GM21786 (cell line): ENCODE results near the gene EDNRB.
A peak's percentile ranks its signal among the peaks of the same experiment; 100 is the strongest.
"Not testable (repeated sequence)": the region's sequence is repeated elsewhere in the genome, so short reads cannot be mapped to it uniquely, and the experiment has no call there.

Experiments
- ATAC-seq: cut with Tn5 transposase; IDR thresholded peaks from one replicate; pipeline ENCODE4 v1.9.1; 2021; ENCODE audit not compliant: unreplicated experiment

Gene EDNRB

DNA sequence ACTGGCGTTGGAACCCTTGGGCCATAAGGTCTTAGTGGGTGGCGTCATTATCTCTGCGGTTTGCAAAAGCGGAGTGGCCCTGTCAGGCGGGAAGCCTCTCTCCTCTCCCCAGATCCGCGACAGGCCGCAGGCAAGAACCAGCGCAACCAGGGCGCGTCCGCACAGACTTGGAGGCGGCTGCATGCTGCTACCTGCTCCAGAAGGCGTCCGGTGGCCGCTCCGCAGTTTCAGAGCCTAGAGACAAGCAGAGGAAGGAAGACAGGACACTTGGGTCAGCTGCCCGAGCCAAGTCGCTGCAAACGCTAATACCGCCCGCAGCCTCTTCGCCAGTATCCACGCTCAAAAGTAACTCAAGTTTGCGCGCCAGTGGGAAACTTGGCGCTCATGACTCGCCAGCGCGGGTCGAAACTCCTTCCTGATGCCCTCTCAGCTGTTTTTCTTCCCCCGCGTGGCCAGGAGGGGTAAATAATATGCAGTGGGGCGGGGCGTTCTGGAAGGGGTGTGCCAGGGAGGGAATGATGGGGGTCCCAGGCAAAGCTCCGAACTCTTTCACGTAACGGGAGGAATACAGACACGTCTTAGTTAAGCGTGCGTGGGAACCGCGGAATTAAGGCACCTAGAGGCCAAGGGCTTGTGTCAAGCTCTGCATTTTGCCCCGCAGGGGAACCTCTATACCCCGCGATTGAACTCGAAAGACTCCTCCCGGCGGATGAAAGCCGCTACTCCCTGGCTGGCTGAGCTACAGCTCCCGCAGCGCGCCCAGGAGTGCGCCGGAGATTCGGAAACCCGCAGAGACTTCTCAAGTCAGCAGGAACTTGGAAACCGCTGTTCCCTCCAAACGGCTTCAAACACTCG, at the start of gene EDNRB:
EDNRB (minus strand) TSS at position 441 of the 855 bp plus-strand sequence; CDS start at position 183, 258 bp downstream.
- no peak for ATAC-seq

DNA sequence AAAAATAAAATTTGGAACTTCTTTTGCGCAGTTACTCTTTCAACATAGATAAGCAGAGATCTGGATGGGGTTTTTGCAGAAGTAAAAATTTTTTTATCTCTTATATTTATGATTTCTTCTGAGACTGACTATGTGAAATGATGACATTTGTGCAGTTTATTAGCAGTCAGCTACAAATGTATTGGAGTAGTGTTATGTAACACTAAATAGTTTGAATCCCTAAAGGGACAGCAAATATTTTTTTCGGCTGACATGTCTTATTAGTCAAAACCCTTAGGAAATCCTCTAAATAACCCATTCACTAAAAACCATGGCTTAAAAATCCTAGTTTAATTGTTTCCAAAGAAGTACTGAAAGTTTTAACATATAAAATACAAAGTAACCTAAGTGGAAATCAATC, 48.0 kb upstream of the EDNRB start:
- ATAC-seq, result no peak

DNA sequence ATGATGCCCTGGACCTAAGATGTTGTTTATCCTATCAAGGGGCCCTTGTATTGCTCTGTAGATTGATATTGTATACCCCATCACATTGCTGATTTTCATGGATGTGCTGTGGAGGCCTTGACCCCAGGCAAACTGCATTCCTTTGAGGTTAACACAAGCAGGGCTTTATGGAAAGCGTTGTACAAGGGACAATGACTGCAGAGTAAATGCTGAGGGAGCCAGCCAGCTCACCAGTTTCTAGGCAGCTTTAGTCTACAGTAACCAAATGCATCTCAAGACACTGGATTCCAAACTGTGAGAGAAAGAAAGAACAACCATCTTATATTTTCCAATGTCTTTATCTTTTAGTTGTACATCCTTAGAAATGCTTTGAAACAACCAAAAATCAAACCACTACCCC, 34.1 kb upstream of the EDNRB start:
- no peak for ATAC-seq

DNA sequence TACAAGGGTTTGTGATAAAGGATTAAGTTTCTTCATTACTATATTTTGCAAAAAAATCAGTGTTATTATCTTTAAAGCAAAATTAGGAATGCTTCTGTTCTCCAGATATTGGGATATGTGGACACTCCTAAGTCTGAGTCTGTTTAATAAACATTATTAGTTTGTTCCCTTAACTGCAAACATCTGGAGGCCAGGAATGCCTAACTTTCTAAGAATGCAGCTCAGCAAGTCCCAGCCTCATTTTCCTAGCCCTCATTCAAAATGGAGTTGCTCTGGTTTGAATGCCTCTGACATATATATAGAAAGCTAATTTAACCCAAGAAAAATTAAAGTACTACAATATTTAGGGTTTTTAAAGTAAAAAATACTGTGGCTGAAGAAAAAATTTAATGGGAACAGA, 33.6 kb upstream of the EDNRB start:
- no peak for ATAC-seq

DNA sequence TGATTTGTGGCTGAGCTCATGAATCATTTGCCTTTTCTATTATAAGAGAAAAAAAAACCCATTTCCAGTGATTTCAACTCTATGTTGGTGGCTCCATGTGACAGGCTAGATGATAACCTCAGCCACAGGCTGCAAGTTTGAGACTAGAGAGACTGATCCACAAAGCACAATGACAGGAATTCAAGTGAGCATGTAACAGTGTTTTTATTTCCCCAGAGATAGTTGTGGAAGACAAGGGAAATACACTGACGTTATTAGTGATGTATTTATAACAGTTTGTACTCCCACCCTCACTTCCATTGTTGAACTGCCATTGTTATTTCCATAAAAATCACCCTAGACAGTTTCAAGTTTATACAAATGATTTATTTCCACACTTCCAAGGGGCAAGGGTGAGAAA, 27.9 kb upstream of the EDNRB start:
- ATAC-seq, result no peak

DNA sequence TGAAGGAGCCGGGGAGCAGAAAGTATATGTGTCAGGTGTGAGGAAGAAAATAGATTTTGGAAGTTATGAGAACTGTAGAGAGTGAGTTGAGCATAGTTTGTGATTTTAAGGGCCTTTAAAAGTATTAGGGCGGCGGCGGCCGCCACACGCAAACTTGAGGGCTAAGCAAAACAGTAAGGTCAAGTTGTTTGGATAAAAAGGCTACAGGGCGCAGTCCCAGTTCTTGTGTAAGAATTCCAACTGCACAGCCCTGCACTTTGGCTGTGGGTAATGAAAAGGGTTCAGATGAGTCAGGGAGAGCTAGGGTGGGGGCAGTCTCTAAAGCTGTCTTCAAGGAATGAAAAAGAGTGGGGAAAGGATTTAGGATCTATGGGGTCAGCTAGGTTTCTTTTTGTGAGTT, 16.4 kb upstream of the EDNRB start:
- ATAC-seq, result not testable (repeated sequence)

DNA sequence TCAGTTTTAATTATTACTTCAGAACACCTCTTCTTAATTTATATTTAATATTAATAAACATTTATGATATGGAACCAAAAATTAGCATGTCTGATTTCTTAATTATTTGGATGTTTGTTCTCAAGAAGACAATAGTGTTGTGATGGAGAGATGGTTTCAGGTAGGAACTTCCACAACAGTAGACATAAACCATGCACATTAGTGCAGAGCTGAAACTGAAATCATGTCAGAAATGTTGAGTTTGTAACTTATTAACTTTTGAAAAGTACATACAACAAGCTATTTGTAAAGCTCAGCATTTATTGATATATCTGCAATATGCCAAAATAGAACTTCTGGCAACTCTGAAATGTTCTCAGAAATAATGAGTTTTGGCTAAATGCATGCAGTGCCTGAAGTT, 11.8 kb upstream of the EDNRB start:
- peak; percentile 83 for ATAC-seq

DNA sequence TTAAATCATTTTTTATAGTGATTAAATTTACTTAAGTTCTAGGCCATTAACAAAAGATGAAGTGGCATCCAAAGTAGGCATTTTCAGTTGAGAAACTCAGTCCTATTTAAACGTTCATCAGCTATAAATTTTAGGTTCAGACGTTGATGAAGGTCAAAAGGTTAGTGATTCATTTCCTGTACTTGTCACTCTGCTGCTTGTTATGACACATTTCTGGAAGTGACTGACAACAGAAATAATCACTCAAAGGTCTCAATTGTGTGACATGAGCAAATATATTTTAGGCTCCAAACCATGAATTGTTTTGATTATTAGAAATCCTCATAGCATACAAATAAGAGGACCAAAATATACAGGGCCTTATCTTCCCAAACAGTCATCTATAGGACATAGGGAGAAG, 10.3 kb upstream of the EDNRB start:
- peak; percentile 87 for ATAC-seq

DNA sequence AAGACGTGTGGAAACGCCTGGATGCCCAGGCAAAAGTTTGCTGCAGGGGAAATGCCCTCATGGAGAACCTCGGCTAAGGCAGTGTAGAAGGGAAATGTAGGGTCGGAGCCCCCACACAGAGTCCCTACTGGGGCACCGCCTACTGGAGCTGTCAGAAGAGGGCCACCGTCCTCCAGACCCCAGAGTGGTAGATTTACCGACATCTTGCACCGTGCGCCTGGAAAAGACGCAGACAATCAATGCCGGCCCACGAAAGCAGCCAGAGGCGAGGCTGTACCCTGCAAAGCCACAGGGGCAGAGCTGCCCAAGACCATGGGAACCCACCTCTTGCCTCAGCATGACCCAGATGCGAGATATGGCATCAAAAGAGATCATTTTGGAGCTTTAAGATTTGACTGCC, 7.0 kb upstream of the EDNRB start:
- ATAC-seq, result no peak

DNA sequence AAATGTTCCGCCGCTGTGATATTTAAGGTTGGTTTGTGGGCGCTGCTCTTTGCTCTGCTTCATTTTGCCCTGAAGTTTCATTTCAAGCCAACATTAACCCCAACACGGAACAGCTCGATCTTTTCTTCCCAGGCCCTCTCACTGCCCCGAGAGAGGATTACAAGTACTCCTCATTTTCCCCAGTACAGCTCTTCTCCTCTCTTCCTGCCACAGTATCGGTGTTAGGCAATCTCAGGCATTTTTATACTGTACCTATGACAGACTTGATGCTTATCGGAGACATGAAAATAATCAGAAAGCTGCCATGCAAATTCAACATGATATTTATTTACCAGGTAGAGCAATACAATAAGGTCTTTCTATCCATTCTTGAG, 1.3 kb upstream of the EDNRB start:
- ATAC-seq, result no peak

DNA sequence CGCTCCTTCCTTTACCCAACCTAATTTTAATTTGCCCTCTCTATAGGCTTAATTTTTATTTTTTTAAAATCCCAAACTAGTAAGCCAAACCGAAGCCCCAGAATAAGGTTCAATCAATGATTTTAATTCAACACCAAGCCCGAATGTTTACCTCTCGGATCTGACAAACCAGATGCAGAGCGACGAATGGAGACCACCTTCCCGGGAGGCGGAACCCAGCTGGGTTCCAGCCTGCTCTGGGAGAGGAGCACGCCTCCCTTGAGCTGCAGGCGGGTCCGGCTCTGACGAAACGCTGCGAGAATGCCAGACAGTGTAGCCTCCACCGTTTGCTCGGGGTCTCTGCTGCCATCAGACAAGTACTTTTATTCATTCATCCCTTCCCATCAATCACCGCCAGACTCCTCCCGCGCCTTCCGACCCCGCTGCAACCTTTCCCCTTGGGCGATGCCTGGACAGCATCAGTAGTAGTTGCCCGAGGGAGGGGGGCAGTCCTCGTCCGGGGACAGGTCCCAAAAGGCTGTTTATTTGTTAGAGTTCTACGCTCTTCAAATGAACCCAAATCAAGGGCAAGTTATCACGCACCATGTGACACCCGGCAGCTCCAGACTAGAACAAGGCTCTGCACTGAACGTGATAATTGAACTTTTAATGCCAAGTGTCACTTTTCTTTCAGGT, 752 bp upstream of the EDNRB start:
- no peak for ATAC-seq

DNA sequence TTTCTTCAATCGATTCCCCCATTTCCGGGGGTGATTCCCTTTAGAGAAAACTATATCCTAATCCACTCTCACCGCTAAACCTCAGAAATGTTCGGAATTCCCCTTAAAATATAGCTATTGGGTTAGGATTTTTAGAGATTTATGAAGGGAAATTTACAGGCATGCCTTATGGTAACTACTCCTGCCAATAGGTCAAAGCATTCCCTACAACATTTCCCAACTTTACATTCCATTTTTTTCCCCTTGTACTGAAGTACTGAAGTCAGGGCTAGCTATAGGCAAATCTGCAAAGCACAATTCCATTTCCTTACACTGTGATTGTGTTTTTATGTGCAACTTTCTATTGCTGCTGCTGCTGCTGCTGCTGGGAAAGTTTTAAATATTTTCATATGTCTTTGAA, 2.1 kb downstream of the EDNRB start:
- no peak for ATAC-seq

DNA sequence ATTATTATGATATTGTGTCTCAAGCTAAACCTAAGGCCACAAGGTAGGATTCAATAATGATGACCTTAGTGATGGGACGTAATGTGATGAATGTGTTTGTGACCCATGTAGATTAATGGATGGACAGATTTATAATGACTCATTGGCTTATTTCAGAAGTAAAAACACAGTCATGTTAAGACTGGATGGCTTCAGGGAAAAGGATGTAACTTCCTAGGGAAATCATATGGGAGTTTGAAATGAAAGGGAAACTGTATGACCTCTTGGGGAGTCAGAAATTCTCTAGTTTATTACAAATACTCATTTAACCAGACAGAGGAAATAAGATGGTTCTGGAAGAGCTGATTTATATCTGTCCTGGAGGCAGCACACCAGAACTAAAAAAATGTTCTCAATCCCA, 2.9 kb downstream of the EDNRB start:
- ATAC-seq, result no peak

DNA sequence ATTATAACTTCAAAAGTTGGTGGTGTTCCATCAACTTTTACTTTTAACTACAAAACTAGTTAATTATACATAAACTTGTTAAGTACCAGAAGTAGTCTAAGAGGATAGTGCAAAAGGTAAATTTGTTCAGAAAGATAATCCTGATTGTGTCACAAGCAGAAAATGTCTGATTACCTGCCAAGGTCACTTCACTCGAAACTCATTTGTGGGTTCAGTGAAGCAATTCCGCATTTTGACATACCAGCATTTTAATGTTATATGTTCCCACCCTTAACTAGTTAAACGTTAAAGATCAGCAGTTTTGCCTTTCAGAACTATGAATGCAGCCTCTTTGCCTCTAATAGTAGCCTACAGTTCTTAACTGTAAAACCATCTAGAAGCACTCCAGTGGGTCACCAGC, 5.6 kb downstream of the EDNRB start:
- ATAC-seq, result no peak

DNA sequence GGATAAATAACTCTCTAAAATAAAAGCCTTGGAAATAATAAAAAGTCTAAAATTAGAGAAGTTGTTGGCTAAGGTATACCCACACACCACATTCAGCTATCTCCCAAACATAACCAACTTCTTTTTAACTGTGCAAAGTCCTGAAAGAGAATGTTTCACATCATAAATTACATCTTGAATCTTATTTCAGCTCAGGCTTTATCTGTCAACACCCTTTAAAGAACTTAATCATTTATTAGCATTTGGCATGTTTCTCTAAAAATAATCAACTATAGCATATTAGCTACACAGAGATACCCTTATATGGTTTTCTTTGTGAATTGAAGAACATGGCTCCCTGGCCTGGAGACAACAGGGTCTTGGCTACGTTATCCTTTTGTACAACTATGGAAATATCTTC, 6.9 kb downstream of the EDNRB start:
- no peak for ATAC-seq

DNA sequence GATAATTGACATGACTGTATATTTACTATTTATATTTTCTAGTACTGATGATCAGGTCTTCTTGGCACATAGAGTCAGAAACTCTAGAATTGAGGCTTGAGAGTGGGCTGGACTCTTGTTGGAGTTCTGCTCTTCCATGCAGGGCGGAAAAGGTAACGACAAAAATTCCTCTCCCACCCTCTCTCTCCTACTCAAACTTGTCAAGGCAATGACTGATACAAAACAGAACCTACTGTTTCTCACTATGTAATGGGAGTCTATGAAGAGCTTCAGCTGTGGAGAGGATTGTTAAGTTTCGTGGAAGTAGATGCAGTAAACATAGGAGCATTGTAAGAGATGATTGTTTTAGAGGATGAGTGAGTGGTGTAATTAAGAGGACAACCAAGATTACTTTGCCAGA, 8.8 kb downstream of the EDNRB start:
- no peak for ATAC-seq

DNA sequence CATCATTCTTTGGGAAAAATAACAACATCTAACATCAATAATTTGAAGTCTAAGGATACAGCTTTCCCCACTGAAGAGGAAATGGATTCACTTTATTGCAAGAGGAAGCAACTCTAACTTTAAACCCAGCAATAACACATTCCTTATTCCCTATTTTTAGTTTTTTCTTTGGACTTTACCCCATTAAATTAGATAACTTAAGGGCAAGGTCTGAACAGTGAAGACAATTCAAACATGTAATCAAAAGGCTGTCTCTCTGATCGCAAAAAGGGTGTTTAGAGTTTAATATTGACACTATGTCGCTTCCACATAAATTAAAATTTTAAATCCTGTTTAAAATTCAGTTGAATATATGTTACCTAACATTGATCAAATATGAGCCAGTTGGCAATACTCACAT, 10.1 kb downstream of the EDNRB start:
- ATAC-seq, result no peak

DNA sequence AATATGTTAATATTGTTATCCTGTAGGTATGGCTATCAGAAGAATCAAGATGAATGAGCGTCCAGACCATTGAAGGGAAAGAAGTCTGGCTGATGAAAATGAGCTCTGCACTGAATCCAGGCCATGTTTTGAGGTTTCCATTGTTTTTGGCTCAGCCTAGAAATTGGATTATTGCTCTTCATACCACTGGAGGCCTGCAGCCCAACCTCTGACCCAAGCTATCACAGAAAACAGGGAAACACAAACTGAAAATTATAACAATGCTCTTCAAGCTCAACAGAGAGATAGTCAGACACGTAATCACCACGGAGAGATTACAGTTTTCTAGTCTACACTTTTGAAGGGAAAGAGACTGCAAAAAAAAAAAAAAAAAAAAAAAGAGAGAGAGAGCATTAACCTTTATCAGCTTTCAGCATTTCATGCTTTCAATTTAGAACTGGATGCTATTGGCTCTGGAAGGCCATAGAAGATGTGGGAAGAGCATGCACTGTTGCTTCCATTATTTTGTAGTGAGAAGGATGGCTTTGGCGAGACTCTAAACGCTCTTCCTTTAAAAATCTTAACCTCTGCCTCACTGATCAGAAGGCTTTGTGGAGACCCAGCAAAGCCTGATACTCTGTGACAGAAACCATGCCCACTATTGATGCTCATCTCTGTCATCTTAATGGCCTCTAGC, 10.8 kb downstream of the EDNRB start:
- no peak for ATAC-seq

DNA sequence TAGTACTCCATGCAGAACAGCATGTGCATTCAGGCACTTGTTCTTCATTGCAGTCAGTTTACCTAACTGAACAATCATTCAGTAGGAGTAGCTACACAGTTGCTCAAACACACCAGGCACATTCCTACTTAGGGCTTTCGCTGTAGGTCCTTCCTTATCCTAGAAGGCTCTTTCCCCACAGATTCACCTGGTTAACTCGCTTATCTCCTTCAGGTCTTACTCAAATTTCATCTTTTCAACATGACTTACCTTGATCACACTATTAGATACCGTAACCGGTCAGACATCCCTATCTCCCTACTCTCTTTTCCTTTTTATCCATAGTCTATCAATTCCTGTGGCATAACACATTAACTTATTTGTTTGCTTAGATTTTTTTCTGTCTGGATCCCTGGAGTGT, 14.6 kb downstream of the EDNRB start:
- ATAC-seq, result no peak

DNA sequence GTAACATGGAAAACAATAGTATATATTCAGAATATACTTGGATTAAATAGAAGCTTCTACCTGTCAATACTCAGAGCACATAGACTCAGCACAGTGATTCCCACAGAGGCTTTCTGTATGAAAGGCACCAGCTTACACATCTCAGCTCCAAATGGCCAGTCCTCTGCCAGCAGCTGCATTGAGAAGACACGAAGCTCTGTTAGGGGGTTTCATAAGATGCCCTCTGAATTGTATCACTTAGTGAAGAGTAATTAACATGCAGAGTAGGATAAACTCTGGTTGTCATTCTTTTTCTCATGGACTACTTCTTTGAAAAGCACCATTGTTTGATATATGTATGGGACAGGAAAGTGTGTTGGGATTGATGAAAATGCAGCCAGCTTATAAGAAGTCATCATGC, 15.2 kb downstream of the EDNRB start:
- ATAC-seq, result no peak

DNA sequence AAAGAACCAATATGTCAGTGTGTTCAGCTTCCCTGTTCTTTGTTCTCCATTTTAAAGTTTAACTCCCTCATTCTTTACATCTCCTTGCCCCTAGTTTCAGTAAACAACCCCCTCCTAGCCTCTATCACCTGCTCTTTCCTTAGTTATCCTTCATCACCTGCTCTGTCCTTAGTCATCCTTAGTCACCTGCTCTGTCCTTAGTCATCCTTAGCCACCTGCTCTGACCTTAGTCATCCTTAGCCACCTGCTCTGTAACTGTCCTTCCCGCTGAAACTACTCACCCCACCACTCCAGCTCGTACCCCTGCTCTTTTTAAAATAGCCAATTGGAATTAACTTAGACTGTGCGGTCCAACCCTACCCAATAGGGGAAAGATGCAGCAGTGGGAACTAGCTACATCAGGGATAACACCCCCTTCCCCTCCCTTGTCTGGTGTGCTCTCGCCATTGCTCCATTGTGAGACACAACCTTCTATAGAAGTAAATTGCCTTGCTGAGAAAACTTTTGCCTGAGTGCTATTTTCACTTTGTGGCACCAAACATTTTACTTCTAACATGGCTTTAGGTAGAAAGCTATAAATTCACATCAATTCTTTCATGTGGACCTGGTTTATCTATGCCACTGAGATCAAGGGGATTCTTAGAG, 16.2 kb downstream of the EDNRB start:
- no peak for ATAC-seq

DNA sequence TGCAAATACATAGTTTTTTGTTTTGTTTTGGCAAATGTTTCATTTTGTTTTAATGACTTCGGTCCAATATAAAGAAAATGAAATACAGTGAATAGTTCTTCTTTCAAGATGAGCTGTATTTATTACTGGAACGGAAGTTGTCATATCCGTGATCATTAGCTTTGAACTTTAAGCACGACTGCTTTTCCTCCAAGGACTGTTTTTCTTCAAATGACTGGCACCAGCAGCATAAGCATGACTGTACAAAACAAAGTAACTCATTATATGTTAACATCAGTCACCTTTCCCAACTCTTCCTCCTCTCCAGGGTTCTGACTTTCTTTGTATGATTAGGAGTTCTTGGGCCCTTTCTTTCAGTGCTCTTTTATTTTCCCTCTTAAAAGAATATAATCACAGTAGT, 20.5 kb downstream of the EDNRB start:
- peak; percentile 98 for ATAC-seq
